ENCODE results near the gene SUSD2. TPM values are rescaled to one million over a fixed set of nuclear protein-coding genes. Genes with fewer than 3 reads are reported as not detected.

SUSD2 gene
- total and polyA plus RNA-seq, 9 of the 15 experiments (the other 6 are each of a cell fraction or from before 2014, with no cell fraction given) = 0.01 to 0.16 (median 0.04) TPM; not detected in 4

- TF ChIP-seq NCOA2 (IDR thresholded peaks at IDR 0.05; ENCODE audit: partially characterized antibody in 2 of 2) (no peak), CBX8 (IDR thresholded peaks at IDR 0.05; ENCODE audit: borderline replicate concordance, extremely low read depth, low read depth, low read length, poor library complexity, severe bottlenecking) (no peak), GTF2F1 (IDR thresholded peaks at IDR 0.05; ENCODE audit: low read depth, low read length) (no peak), SIRT6 (IDR thresholded peaks at IDR 0.05; ENCODE audit: low read depth, low read length) (no peak), SMARCE1 (IDR thresholded peaks at IDR 0.05) (no peak), ZNF263 (CRISPR knock-in tag; IDR thresholded peaks at IDR 0.05; ENCODE audit: borderline replicate concordance) (no peak), STAT5A (IDR thresholded peaks at IDR 0.05; ENCODE audit: borderline replicate concordance, low read length) (no peak), HES1 (IDR thresholded peaks at IDR 0.05; ENCODE audit: low read depth) (no peak), NFXL1 (CRISPR knock-in tag; IDR thresholded peaks at IDR 0.05) (no peak), ZNF354B (CRISPR knock-in tag; IDR thresholded peaks at IDR 0.05) (no peak), CCAR2 (IDR thresholded peaks at IDR 0.05; ENCODE audit: low read depth, low read length) (no peak), SMAD3 (CRISPR knock-in tag; conservative IDR thresholded peaks at IDR 0.05) (no peak), TGIF2 (CRISPR knock-in tag; IDR thresholded peaks at IDR 0.05) (no peak)
- TF ChIP-seq, protein P1, sequence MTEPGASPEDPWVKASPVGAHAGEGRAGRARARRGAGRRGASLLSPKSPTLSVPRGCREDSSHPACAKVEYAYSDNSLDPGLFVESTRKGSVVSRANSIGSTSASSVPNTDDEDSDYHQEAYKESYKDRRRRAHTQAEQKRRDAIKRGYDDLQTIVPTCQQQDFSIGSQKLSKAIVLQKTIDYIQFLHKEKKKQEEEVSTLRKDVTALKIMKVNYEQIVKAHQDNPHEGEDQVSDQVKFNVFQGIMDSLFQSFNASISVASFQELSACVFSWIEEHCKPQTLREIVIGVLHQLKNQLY (CRISPR knock-in tag; conservative IDR thresholded peaks at IDR 0.05) = no peak
- TF ChIP-seq, protein P2, sequence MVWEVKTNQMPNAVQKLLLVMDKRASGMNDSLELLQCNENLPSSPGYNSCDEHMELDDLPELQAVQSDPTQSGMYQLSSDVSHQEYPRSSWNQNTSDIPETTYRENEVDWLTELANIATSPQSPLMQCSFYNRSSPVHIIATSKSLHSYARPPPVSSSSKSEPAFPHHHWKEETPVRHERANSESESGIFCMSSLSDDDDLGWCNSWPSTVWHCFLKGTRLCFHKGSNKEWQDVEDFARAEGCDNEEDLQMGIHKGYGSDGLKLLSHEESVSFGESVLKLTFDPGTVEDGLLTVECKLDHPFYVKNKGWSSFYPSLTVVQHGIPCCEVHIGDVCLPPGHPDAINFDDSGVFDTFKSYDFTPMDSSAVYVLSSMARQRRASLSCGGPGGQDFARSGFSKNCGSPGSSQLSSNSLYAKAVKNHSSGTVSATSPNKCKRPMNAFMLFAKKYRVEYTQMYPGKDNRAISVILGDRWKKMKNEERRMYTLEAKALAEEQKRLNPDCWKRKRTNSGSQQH (CRISPR knock-in tag; IDR thresholded peaks at IDR 0.05) = no peak
Measured at GRCh38 chr22:24146194-24146616, 35.1 kb upstream of the SUSD2 start (continued).
